NCI-H226 (cell line): ENCODE data around the gene ZNF320.
"Not testable (repeated sequence)": the region's sequence is repeated elsewhere in the genome, so short reads cannot be mapped to it uniquely, and the experiment has no call there.

ENCODE experiments used
- DNase-seq: peaks from one replicate; pipeline ENCODE4 v3.0.0-alpha.2; 2015

ZNF320 gene

DNA sequence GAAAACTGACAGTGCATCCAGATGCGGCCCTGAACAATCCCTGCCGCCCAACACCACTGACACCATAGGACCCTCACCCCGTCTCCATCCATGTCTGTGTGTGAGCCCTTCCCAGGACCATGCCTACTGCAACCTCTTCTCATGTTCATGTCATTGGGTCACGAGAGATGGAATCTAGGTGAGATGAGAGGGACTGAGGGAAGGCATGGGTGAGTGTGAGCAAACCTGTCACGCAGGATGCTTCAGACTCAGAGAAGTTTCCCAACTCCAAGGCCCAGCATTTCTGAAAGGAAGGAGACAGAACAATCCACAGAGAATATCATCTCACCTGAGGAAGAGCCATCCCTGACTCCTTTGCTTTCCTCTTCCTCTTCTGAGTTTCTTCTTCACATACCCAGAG lies 20.1 kb upstream of the ZNF320 start:
- DNase-seq = no peak

DNA sequence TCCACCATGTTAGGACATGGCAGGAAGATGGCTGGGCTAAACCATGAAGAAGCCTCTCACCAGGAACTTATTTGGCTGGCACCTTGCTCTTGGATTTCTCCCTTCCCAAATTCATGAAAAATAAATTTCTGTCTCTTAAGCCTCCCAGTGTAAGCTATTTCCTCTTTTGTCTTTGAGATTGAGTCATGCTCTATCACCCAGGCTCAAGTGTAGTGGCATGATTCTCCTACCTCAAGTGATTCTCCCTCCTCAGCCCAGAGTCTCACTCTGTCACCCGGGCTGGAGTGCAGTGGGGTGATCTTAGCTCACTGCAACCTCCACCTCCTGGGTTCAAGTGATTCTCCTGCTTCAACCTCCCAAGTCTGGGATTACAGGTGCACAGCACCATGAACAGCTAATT lies 13.2 kb upstream of the ZNF320 start:
- no peak for DNase-seq

DNA sequence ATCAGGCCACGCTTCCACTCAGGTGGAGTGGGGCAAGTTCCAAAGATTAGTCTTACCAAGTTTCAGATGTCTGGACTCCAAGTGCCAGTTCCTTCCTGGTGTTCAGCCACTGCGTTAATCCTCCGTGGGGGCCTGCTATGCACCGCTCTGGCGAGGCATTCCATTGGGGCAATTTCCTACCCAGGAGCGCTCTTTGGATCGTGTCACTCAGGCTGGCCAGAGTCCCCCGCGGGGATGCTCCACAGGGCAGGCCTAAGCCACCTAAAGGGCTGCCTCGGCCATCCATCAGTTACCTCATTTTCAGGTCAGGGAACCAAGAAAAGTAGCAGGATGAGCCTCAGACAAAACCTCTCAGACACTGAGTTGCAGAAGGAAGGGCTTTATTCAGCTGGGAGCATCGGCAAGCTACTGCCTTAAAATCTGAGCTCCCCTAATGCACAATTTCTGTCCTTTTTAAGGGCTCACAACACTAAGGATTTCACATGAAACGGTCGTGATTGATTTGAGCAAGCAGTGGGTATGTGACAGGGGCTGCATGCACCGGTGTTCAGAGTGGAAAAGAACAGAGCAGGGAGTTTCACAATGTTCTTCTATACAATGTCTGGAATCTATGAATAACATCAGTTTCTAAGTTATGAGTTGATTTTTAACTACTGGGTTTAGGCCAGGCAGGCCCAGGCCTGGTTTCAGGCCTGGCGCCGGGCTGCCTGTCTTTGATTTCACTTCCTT lies 6.8 kb upstream of the ZNF320 start:
- DNase-seq = not testable (repeated sequence)

DNA sequence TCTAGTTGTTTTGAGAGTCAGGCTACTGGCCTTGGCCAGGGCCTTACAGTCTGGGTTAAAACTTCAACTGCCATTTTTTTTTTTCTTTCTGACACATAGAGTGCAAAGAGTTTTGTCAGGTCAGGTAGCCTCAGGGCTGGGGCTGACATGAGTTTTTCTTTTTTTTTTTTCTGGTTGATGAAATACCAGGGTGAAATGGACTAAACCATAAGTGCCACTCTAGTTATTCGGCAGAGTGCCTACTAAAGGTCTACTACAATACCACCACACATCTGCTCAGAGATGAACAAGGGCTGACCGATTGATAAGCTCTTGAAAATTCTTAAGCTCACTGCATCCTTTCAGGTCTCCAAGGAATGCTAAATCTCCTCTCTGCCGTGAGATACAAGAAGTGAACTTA lies 4.4 kb upstream of the ZNF320 start:
- no peak for DNase-seq

DNA sequence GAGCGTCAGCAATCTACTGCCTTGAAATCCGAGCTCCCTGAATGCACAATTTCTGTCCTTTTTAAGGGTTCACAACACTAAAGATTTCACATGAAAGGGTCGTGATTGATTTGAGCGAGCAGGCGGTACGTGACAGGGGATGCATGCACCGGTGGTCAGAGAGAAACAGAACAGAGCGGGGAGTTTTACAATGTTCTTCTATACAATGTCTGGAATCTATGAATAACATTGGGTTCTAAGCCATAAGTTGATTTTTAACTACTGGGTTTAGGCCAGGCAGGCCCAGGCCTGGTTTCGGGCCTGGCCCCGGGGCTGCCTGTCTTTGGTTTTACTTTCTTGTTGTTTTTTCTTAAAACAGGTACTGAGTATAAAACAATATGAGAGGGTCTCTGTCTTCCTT lies 1.2 kb upstream of the ZNF320 start:
- DNase-seq = not testable (repeated sequence)

DNA sequence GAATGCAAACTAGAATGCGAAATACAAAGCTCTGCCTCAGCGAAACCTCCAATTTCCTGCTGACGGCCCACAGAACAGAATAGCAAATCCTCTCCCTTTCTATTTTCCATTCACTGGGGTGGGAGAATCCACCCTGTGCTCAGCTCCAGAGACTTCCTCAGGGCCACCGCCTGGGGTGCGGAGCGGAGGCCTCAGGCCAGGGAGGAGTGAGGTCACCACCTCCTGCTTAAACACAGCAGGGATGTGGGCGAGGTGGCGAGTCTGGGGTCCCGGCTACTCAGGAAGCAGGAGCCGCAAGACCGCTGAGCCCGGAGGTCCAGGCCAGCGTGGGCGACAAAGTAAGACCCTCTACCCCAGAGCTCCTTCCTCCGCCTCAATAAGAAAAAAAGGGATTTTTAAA lies 666 bp upstream of the ZNF320 start:
- no peak for DNase-seq

DNA sequence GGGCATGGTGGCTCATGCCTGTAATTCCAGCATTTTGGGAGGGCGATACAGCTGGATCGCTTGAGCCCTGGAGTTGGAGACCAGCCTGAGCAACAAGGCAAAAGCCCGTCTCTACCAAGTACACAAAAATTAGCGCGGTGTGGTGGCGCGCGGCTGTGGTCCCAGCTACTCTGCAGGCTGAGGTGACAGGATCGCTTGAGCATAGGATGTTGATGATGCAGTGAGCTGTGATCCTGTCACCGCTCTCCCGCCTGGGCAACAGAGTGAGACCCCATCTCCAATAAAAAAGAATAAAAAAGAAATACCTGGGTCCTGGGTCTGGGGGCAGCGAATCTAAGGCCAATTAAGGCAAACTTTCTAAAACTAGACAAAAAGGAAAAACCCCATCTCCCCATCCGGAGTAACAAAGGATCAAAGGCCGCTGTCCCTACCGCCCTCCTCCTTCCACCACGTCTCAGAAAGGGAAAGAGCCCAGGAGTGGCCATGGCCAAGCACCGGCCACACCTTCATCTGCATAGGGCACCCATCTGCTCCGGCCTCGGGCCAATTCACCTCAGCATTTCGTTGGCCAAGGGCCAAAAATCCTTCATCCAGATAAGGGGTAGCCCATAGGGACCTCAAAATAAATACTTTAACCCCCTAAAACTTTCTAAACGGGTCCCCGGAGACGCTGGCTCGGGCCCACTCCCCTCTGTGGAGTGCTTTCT lies 851 bp downstream of the ZNF320 start:
- peak; percentile 31 for DNase-seq

DNA sequence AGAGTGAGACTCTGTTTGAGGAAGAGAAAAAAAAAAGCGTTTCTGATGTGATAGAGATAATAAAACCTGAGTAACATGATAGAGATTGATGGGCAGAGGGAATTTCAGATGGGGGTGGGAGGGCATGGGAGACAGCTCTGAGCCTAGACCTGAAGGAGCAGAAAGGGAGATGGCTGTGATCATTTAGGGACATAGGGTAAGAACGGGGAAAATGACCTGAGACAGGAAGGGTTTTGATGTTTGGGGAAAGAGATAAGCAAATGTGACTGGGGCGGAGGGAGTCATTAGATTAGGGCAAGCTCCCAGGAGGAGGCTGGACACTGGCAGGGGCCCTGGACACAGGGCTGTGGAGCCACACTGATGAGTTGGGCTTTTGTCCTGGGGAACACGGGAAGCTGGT lies 6.1 kb downstream of the ZNF320 start:
- no peak for DNase-seq

DNA sequence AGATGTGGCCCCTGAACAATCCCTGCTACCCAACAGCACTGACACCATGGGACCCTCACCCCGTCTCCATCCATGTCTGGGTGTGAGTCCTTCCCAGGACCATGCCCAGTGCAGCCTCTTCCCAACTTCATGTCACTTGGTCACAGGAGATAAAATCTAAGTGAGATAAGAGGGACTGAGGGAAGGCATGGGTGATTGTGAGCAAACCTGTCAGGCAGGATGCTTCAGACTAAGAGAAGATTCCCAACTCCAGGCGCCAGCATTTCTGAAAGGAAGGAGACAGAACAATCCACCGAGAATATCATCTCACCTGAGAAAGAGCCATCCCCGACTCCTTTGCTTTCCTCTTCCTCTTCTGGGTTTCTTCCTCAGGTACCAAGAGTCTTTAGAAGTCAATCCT lies 7.5 kb downstream of the ZNF320 start:
- no peak for DNase-seq

DNA sequence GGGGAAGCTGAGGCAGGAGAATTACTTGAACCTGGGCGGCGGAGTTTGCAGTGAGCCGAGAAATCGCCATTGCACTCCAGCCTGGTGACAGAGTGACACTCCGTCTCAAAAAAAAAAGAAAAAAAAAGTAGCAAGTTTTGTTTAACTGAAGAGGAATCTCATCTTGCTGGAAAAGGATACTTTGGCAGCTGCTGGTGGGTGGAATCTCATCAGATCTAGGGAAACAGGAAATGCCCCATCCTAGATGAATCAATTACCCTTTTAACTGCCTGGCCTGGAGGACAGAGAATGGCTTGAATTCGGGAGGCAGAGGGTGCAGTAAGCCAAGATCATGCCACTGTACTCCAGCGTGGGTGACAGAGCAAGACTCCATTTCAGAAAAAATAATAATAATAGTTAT lies 8.4 kb downstream of the ZNF320 start:
- DNase-seq = no peak

DNA sequence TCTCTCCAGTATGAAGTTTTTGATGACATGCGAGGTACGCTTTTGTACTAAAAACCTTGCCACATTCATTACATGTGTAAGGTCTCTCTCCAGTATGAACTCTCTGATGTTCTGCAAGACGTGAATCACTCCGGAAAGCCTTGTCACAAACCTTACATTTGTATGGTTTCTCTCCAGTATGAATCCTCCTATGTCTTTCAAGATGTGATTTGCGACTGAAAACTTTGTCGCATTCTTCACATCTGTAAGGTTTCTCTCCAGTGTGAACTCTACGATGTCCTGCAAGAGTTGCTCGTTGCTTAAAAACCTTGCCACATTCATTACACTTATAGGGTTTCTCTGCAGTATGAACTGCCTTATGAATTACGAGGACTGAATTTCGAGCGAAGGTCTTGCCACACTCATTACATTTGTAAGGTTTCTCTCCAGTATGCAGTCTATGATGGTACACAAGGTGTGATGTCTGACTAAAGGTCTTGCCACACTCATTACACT lies 16.5 kb downstream of the ZNF320 start:
- DNase-seq = no peak

DNA sequence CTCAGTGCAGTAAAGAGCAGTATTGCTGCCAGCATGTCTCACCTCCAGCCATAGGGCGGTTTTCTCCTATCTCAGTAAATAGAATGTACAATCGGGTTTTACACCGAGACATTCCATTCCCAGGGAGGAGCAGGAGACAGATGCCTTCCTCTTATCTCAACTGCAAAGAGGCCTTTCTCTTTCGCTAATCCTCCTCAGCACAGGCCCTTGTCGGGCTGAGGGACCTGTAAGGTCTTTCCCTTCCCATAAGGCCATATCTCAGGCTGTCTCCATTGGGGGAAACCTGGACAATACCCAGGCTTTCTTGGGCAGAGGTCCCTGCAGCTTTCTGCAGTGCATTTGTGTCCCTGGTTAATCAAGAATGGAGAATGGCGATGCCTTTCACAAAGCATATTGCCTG lies 24.4 kb downstream of the ZNF320 start:
- DNase-seq = not testable (repeated sequence)

DNA sequence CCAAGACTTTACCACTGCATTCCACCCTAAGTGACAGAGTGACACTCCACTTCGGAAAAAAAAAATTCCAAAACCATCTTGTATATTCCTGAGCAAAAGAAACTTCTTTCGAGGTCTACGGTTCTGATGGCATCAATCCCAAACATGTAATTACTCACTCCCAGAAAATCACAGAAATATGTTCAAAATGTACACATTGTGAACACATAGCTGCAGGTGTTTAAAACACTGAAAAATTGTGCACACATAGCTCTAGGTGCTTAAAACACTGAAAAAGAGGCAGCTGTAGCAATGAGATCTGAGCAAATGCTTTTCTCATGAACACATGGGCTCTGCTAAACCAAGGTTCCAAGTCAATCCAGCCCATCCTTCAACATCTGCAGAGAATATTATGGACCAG lies 26.0 kb downstream of the ZNF320 start:
- DNase-seq = no peak

DNA sequence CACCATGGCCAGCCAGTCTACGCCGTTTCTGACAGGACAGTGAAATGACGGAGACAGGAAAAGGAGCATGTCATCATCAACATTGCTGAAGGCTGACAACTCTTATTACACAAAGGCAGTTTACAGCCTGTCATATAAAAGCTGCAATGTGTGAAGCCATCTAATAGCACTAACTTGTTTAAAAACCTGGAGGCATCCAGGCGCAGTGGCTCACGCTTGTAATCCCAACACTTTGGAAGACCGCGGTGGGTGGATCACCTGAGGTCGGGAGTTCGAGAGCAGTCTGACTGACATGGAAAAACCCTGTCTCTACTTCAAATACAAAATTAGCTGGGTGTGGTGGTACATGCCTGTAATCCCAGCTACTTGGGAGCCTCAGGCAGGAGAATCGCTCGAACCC lies 29.4 kb downstream of the ZNF320 start:
- not testable (repeated sequence) for DNase-seq

DNA sequence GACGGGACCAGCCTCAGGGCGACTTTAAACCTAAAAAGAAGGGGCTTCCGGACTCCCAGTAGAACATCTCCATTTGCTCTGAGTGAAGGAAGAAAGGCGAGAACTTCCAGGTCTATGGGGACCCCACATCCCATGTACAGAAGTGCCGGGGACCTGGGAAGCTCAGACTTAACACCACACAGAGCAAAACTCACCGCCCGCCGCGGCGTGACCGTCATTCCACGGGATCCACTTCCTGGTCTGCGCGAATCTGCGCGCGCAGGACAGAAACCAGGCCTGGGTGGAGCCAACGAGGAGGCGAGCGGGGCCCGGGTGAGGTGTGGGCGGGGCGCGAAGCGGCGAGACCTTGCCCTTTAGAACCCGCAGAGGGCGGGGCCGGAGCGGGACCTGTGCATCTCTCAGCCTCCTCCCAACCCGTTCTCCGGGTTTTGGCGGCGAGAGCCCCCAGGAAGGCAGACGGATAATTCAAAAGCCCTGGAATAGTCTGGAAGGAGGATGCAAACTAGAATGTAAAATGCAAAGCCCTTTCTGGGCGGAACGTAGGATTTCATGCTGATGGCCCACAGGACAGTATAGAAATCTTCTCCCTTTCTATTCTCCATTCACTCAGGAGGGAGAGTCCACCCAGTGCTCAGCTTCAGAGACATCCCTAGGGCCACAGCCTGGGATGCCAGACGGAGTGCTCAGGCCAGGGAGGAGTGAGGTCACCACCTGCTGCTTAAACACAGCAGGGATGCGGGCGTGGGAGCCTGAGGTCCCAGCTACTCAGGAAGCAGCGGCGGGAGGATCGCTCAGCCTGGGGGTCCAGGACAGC lies 39.9 kb downstream of the ZNF320 start, which contains the start of gene ZNF468:
ZNF468 (minus strand) TSS at position 242 of the 814 bp plus-strand sequence. CDS start 3,347 bp downstream, outside the sequence.
- peak; percentile 50 for DNase-seq

DNA sequence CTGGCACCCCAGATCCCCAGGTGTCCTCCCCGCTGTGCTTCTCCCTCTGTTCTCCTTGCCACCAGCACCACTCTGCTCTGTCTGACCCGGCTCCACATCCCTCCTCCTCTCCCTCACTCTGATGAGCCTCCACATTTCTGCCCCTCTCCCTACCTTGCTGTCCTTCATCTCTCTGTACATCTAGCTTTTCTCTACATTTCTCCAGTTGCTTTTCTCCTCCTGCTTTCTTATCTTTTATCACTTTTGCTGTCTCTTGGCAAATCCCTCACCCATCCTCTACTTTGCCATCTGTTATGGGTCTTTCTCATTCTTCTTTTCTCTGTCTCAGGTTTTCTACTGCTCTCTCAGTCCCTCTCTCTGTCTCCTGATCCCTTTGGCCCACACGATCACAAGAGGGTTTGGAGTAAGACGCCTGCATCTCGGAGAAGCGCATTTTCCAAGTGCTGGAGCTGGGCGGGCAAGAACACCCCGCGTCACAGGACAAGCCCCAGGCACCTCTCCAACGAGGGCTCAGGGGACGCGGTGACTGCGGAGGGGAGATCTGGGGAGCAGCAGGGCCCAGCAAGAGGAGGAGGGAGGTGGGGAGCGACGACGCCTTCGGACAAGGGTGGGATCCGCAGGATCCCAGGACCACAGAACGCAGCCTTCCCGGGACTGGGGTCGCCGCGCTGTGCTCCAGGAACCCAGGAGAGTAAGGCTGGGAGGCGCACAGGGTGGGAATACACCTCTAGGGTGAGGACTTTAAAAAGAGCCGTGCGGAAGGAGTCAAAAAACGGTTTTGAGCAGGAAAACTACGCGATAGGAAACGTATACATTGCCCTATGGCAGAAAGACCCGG lies 40.7 kb downstream of the ZNF320 start:
- DNase-seq = not testable (repeated sequence)
